COR-L47 (cell line): ENCODE data around the gene CHRM4.
A peak's percentile ranks its signal among the peaks of the same experiment; 100 is the strongest.

Source experiments
- DNase-seq: peaks from one replicate; lab custom pipeline; 2025; lab: John Stamatoyannopoulos, UW

Gene CHRM4

GRCh38 chr11:46391578-46392420, at the start of gene CHRM4:
Gene CHRM4 (minus strand): TSS chr11:46391776. CDS start chr11:46386557, 5,219 bp downstream.
- DNase-seq: peak; percentile 67

- DNase-seq: no peak
Observed at GRCh38 chr11:46438211-46438610, 46.6 kb upstream of the CHRM4 start.

GRCh38 chr11:46437122-46437689, 45.6 kb upstream of the CHRM4 start:
- no peak for DNase-seq

GRCh38 chr11:46436113-46436512, 44.5 kb upstream of the CHRM4 start:
- DNase-seq: no peak

GRCh38 chr11:46435679-46436078, 44.1 kb upstream of the CHRM4 start:
- no peak for DNase-seq

- no peak for DNase-seq
Observed at GRCh38 chr11:46431211-46431610, 39.6 kb upstream of the CHRM4 start.

GRCh38 chr11:46429717-46430116, 38.1 kb upstream of the CHRM4 start:
- DNase-seq: no peak

- no peak for DNase-seq
Observed at GRCh38 chr11:46427364-46427763, 35.8 kb upstream of the CHRM4 start.

GRCh38 chr11:46426233-46426991, 34.8 kb upstream of the CHRM4 start:
- no peak for DNase-seq

- no peak for DNase-seq
Observed at GRCh38 chr11:46422588-46422987, 31.0 kb upstream of the CHRM4 start.

- no peak for DNase-seq
Observed at GRCh38 chr11:46421257-46421880, 29.8 kb upstream of the CHRM4 start.

GRCh38 chr11:46420513-46420912, 28.9 kb upstream of the CHRM4 start:
- DNase-seq: no peak

- DNase-seq: no peak
Observed at GRCh38 chr11:46418751-46419150, 27.2 kb upstream of the CHRM4 start.

- DNase-seq: no peak
Observed at GRCh38 chr11:46417711-46418110, 26.1 kb upstream of the CHRM4 start.

GRCh38 chr11:46414879-46415278, 23.3 kb upstream of the CHRM4 start:
- peak; percentile 85 for DNase-seq

GRCh38 chr11:46414466-46414796, 22.9 kb upstream of the CHRM4 start:
- DNase-seq: peak; percentile 94

GRCh38 chr11:46413760-46414465, 22.3 kb upstream of the CHRM4 start:
- peak; percentile 76 for DNase-seq

- peak; percentile 41 for DNase-seq
Observed at GRCh38 chr11:46410021-46410420, 18.4 kb upstream of the CHRM4 start.

- DNase-seq: no peak
Observed at GRCh38 chr11:46408407-46408986, 16.9 kb upstream of the CHRM4 start.

GRCh38 chr11:46407635-46408034, 16.1 kb upstream of the CHRM4 start:
- no peak for DNase-seq

- DNase-seq: no peak
Observed at GRCh38 chr11:46404476-46405017, 13.0 kb upstream of the CHRM4 start.
